Type B pancreatic cell (in vitro differentiated cells): ENCODE results near the gene SCRT2. TPM values are rescaled to one million over a fixed set of nuclear protein-coding genes. Genes with fewer than 3 reads are reported as not detected.

ENCODE experiments used
- DNase-seq: peaks from one replicate; pipeline ENCODE4 v3.0.0; 2021; ENCODE audit warnings: mixed read lengths; ENCODE audit not compliant: unreplicated experiment; ENCODE audit errors: extremely low spot score
- H3K27ac Mint-ChIP-seq: 2 replicates; pipeline ENCODE4 v1.8.0; 2021; ENCODE audit warnings: mild to moderate bottlenecking, mixed read lengths
- H3K27me3 Mint-ChIP-seq: 2 replicates; pipeline ENCODE4 v1.8.0; 2021; ENCODE audit warnings: mixed read lengths
- H3K36me3 Mint-ChIP-seq: 2 replicates; pipeline ENCODE4 v1.8.0; 2021; ENCODE audit warnings: mixed read lengths
- H3K4me1 Mint-ChIP-seq: one replicate; pipeline ENCODE4 v1.8.0; 2021; ENCODE audit warnings: mixed read lengths; ENCODE audit not compliant: unreplicated experiment
- H3K4me3 Mint-ChIP-seq: 2 replicates; pipeline ENCODE4 v1.8.0; 2021; ENCODE audit warnings: mild to moderate bottlenecking, mixed read lengths
- H3K9me3 Mint-ChIP-seq: 2 replicates; pipeline ENCODE4 v1.8.0; 2021; ENCODE audit warnings: mixed read lengths
- CTCF ChIP-seq: fragments of 200-600 bp; sonication (generic); conservative IDR thresholded peaks from 2 replicates; pipeline ENCODE4 v1.5.0; 2021; ENCODE audit warnings: antibody characterized with exemption, mild to moderate bottlenecking
- total RNA-seq: library from RNA; stranded (reverse); gene quantifications from 2 replicates; pipeline ENCODE4 v1.2.1, GENCODE V29; 2021; ENCODE audit warnings: low replicate concordance

SCRT2 gene
- total RNA-seq, 1 donor from 2014 or later = 0.36 TPM

GRCh38 chr20:647479-648019 is 28.1 kb downstream of the SCRT2 start:
- Mint-ChIP-seq H3K9me3 (no peaks in the 10 kb centered on the region), H3K4me1 (peaks cover 17% of the 10 kb centered on the region), H3K36me3 (peaks cover 14% of the 10 kb centered on the region), H3K27ac (no peak overlapping the region), H3K4me3 (no peak overlapping the region), H3K27me3 (peaks cover 9% of the 10 kb centered on the region)
- no peak for TF ChIP-seq CTCF
- no peak for DNase-seq

- Mint-ChIP-seq H3K4me3 (no peak overlapping the region), H3K9me3 (no peaks in the 10 kb centered on the region), H3K27ac (no peak overlapping the region), H3K4me1 (peaks cover 10% of the 10 kb centered on the region), H3K36me3 (peaks cover 14% of the 10 kb centered on the region), H3K27me3 (peaks cover 9% of the 10 kb centered on the region)
- no peak for DNase-seq
- TF ChIP-seq CTCF = no peak
Measured at GRCh38 chr20:646868-647233, 28.8 kb downstream of the SCRT2 start.

- peak overlapping the region; percentile 50 for H3K27ac Mint-ChIP-seq
Measured at GRCh38 chr20:646107-646867, 29.3 kb downstream of the SCRT2 start.

GRCh38 chr20:645318-646106 is 30.1 kb downstream of the SCRT2 start:
- peak; percentile 97 for TF ChIP-seq CTCF
- DNase-seq = peak; percentile 88
- no peak overlapping the region for H3K4me3 Mint-ChIP-seq
- peaks cover 14% of the 10 kb centered on the region for H3K4me1 Mint-ChIP-seq
- peaks cover 14% of the 10 kb centered on the region for H3K36me3 Mint-ChIP-seq
- H3K9me3 Mint-ChIP-seq = no peaks in the 10 kb centered on the region
- peaks cover 16% of the 10 kb centered on the region for H3K27me3 Mint-ChIP-seq
- peak overlapping the region; percentile 50 for H3K27ac Mint-ChIP-seq

More at GRCh38 chr20:646107-646867, 29.3 kb downstream of the SCRT2 start:
- TF ChIP-seq CTCF = no peak
- Mint-ChIP-seq H3K4me3 (no peak overlapping the region), H3K27me3 (peaks cover 13% of the 10 kb centered on the region), H3K36me3 (peaks cover 14% of the 10 kb centered on the region), H3K9me3 (no peaks in the 10 kb centered on the region), H3K4me1 (peaks cover 10% of the 10 kb centered on the region)
- no peak for DNase-seq

- Mint-ChIP-seq H3K9me3 (no peaks in the 10 kb centered on the region), H3K27me3 (peaks cover 21% of the 10 kb centered on the region), H3K4me1 (peaks cover 14% of the 10 kb centered on the region), H3K36me3 (peaks cover 12% of the 10 kb centered on the region), H3K4me3 (no peak overlapping the region), H3K27ac (no peak overlapping the region)
- no peak for TF ChIP-seq CTCF
- no peak for DNase-seq
Measured at GRCh38 chr20:644692-645317, 30.8 kb downstream of the SCRT2 start.
